ENCODE results near the gene SLC5A3.
A peak's percentile ranks its signal among the peaks of the same experiment; 100 is the strongest.

The SLC5A3 gene

GRCh38 chr21:34086887-34087306, 13.5 kb downstream of the SLC5A3 start:
- in situ Hi-C loops (cut with HindIII; ENCODE audit: low sequenced_read_pairs): no loop called here
- no peak for TF ChIP-seq CTCF (IDR thresholded peaks at IDR 0.05; ENCODE audit: low read depth, low read length)
- DNase-seq (ENCODE audit: low read depth, low spot score): no peak
- H3K4me3 ChIP-seq (ENCODE audit: low read depth, low read length): no peak overlapping the region

DNA sequence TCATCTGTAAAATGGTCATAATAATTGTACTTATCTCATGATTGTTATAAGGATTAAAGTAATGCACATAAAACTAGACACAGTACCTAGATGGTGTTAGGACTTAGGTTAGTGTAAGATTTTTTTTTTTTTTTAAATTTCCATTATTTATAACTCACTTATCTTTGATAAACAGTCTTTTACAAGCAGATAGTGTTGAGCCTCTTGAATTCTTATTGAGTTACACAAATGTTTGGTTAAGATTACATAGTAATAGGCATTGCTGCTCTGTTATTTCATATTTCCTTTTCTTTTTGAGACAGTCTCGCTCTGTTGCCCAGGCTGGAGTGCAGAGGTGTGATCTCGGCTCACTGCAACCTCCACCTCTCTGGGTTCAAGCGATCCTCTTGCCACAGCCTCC, 15.4 kb downstream of the SLC5A3 start:
- no peak for DNase-seq (ENCODE audit: low read depth, low spot score)
- H3K4me3 ChIP-seq (ENCODE audit: low read depth, low read length): no peak overlapping the region
- TF ChIP-seq CTCF (IDR thresholded peaks at IDR 0.05; ENCODE audit: low read depth, low read length): no peak
- in situ Hi-C loops (cut with HindIII; ENCODE audit: low sequenced_read_pairs): no loop called here

- H3K4me3 ChIP-seq (ENCODE audit: low read depth, low read length): no peak overlapping the region
- no peak for TF ChIP-seq CTCF (IDR thresholded peaks at IDR 0.05; ENCODE audit: low read depth, low read length)
- in situ Hi-C loops (cut with HindIII; ENCODE audit: low sequenced_read_pairs): no loop called here
- DNase-seq (ENCODE audit: low read depth, low spot score): no peak
Observed at GRCh38 chr21:34091032-34091431, 17.7 kb downstream of the SLC5A3 start.

DNA sequence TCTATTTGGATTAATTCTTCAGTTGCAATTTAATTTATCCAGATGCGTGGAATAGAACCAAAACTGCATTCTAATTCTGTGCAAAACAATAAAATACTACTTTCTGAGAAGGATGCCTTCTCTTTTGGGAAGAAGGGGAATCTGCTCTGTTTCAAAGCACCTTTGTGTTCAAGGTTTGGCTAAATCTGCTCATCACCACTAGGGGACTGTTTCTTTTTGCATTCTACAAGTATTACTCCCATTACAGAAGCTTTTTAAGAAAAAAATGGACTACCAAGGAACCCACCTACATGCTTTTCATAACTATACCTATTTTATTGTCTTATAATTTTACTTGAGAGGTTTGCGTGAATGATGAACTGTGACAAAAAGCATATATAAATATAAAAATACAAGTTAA, 18.2 kb downstream of the SLC5A3 start:
- TF ChIP-seq CTCF (IDR thresholded peaks at IDR 0.05; ENCODE audit: low read depth, low read length): peak; percentile 42
- DNase-seq (ENCODE audit: low read depth, low spot score): no peak
- H3K4me3 ChIP-seq (ENCODE audit: low read depth, low read length): no peak overlapping the region
- in situ Hi-C loops (cut with HindIII; ENCODE audit: low sequenced_read_pairs): no loop called here

DNA sequence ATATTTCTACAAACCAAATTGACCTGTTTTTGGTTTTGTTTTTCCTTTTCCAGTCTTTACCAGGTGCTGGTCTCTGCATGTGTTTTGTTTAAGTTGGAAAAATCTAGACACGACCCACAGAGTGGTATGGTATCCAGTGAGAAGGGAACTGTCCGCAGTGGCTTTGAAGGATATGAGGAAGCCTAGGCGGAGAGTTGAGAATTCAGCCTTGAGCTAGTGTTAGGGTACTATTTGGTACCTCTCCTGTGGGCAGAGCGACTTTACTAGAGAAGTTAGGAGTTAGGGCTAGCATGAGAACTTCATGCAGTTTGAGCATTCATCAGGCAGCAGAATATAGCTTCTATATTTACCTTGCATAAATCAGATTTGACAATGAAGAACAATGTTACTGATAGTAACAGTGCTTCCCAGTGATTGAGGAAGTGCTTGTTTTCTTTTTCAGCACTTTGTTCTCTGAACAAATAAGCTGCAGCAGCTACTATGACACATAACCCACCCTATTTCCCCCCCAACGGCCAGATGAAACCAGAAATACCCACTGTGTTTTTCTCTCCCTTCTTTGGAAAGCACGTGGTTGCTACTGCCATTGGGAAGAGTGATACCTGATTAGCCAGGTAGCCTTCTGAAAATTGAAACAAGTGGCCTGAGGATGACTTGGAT, 19.0 kb downstream of the SLC5A3 start:
- H3K4me3 ChIP-seq (ENCODE audit: low read depth, low read length): no peak overlapping the region
- no peak for TF ChIP-seq CTCF (IDR thresholded peaks at IDR 0.05; ENCODE audit: low read depth, low read length)
- in situ Hi-C loops (cut with HindIII; ENCODE audit: low sequenced_read_pairs): no loop called here
- no peak for DNase-seq (ENCODE audit: low read depth, low spot score)

DNA sequence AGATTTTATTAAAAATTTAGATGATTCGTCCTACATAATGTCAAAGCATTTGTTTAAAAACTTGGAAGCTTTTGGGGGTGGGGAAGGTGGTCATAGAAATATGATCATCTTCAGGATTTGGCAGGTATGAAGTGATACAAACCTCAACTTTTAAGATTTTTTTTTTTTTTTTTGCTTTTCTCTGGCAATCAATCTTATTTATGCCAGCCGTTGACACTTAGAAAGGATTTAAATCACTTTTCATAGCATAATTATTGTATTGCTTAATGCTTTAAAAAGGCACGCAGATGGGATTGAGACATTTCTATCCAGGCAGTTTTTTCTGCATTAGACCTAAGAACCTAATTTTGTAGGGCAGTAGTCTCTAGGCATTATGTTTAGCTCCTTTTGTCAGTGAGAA, 19.7 kb downstream of the SLC5A3 start:
- TF ChIP-seq CTCF (IDR thresholded peaks at IDR 0.05; ENCODE audit: low read depth, low read length): no peak
- in situ Hi-C loops (cut with HindIII; ENCODE audit: low sequenced_read_pairs): no loop called here
- H3K4me3 ChIP-seq (ENCODE audit: low read depth, low read length): no peak overlapping the region
- DNase-seq (ENCODE audit: low read depth, low spot score): no peak

Measured in astrocyte of the spinal cord (primary cell).